GM15510 (cell line): ENCODE data around the gene RCAN3.

Source experiments
- POLR2A ChIP-seq: IDR thresholded peaks from 3 replicates; pipeline ENCODE4 v1.6.1; 2011; ENCODE audit warnings: borderline replicate concordance; ENCODE audit not compliant: insufficient read length; ENCODE audit errors: extremely low read depth

The RCAN3 gene

DNA sequence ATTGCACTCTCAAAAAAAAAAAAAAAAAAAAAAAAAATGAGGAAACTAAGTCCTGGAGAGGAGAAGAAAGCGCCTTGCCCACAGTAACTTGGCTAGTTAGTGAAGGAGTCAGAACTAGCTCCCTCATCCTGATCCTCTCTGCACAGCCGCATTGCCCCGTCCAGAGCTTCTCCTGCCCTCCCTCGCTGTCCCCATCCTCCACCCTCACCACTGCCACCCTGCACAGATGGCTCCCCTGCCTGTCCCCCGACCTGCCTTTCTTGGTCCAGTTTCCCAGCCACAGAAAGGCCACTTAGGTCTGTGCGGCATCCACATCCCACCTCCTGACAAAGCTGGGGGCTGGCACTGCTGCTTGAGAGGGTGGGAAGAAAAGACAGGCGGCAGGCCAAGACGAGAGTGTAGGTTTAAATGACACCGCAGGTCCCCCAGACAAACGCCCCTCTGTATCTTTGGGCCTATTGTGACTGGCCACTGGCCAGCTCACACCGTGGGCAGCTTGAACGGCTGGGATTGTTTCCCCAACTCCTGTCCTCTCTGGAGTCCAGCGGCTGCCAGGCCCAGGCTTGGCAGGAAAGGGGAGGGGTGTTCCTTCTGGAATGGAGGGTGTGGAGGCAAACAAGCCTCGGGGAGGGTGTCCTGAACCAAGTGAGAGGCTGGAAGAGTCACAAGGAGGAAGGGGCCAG lies 73.4 kb downstream of the RCAN3 start:
- TF ChIP-seq POLR2A = no peak

DNA sequence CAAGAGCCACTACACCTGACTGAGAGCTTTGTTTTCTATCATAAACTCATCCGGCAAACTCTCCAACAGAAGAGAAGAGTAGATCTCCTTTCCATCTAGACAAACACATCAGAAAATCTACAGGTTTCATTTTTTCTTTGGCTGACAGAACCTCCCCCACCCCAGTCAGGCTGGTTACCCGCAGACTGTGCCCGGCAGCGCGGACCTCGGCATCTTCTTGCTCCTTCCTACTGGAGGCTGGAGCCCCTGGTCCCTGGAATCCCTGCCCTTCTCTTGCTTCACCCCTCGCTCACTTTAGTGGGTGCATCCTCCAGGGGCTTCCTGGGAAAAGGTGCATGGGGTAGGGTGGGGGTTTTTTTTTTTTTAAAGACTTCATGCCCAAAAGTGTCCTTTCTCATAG lies 76.2 kb downstream of the RCAN3 start:
- no peak for TF ChIP-seq POLR2A

DNA sequence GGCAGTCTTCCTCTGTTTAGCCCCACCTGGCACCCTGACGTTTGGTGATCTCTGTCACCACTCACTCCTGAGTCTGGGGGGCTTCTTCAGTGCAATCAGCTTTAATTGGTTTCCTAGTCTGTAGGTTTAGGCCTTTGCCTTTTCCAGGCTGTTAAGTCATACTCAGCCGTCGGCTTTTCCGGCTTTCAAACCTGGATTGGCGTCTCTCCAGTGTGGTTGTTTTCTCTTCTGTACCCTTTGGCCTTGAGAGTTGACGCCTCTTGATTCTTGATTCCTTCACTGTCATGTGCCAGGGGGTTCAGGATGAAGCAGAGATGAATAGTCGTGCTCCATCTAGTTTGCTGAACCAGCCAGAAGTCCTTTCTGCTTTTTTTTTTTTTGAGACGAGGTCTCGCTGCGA lies 78.1 kb downstream of the RCAN3 start:
- TF ChIP-seq POLR2A = no peak

DNA sequence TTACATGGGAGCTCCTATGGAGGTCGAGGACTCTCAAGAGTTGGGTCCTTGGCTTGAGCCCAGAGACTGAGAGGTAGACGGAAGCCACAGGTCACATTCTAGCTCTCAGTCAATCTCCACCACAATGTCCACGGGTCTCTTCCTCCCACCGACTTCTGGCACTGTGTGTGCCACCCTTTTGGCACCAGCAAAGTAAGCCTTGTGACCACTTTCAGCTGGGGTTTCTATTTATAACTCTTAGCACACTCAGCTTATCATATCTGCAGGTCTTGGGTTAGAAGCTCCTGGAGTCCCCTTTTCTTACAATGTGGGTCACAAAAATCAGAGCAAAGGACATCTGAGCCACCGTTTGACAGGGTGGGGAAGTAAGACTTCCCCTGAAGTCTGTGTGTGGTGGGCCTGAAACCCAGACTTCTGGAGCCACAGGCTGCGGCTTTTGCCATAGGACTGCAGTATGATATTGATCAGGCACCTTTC lies 81.6 kb downstream of the RCAN3 start:
- TF ChIP-seq POLR2A = no peak

DNA sequence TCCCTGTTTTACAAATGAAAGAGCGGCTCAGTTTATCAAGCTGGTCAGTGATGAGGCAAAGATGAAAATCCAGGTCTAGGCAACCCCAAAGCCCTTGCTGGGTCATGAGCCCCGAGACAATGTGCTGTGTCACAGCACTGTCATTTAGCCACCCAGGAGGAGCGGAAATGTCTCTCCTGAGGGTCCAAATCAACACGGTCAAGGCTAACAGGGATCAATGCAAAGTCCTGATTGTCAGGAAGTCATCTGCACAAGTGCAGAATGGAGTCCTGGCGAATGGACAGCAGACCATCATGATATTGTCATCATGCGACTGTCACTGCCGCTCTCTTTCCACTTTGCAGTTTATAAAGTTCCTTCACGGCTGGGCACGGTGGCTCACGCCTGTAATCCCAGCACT lies 83.5 kb downstream of the RCAN3 start:
- TF ChIP-seq POLR2A = no peak

DNA sequence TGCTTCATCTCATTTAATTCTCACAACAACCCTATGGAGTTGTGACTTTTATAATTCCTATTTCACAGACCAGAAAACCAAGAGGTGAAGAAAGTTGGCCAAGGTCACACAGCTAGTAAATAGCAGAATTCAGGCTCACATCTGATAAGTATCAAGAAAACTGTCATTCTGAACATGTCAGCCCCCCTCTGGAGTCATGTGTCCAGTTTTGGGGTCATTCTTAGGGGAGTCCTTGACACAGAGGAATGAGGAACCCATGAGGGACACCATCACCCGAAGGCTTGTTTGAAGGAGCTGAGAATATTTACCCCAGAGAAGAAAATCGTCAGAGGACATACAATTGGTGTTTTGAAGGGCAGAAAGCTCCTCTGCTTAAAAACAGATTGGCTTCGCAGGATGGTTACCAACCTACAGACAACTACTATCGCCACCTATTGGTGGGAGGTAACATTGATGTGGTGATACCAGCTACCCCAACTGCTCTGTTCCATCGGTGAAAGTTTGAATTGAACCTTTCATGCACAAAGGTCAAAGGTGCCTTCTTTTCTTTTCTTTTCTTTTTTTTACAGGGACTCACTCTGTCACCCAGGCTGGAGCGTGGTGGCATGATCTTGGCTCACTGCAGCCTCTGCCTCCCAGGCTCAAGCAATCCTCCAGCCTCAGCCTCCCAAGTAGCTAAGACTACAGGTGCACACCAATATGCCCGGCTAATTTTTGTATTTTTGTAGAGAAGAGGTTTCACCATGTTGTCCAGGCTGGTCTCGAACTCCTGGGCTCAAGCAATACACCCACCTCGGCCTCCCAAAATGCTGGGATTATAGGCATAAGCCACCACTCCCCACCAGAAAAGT lies 84.6 kb downstream of the RCAN3 start:
- TF ChIP-seq POLR2A = no peak

DNA sequence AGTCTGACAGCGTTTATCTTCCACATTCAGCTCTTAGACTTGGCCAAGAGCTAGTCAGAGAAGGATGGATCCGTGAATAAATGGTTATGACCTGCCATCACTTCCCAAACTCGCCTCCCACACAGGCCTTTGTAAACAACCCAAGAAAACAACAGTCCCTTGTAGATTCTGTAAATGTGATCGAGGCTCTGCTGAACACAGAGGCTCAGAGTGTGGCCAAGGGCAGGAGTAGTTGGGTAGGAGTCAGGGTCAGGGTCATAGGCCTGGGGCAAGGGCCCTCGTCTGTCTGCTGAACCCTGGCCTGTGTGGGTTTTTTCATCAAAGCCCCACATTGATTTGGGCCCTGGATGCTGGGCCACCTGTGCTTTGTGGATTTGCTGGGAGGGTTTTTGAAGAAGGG lies 85.9 kb downstream of the RCAN3 start:
- TF ChIP-seq POLR2A = no peak

DNA sequence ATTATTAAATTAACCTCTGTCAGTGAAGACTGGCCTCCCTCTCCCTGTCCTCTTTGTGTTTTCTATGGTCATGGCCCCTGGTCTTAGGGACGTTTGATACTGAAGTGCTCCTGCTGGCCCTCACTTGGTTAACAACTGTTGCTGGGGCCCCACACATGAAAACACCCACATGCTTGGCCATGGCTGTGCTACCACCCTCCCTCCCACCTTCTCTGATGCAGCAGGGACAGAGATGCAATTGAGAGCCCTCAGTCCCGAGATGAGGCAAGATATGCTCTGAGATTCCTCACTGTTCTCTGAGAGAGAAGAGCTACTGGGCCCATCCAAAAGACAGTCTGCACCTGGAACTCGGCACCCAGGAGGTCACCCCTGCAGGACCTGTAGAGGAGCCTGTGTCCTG lies 86.6 kb downstream of the RCAN3 start:
- no peak for TF ChIP-seq POLR2A
